Stimulated activated CD4-positive, alpha-beta T cell treated with anti-CD3 and anti-CD28 coated beads, Interleukin-4, amount 100 ng/mL, for 4 hours (primary cell): ENCODE measurements around the gene FGF2.
"Not testable (repeated sequence)": the region's sequence is repeated elsewhere in the genome, so short reads cannot be mapped to it uniquely, and the experiment has no call there.

Source experiments
- DNase-seq, 2 experiments: peaks; one replicate each; pipeline ENCODE4 v3.0.0-alpha.2; 2020

FGF2 gene

GRCh38 chr4:122851568-122851967 lies 24.9 kb downstream of the FGF2 start:
- DNase-seq: no peak

GRCh38 chr4:122854447-122855352 lies 28.1 kb downstream of the FGF2 start:
- DNase-seq: no peak

DNA sequence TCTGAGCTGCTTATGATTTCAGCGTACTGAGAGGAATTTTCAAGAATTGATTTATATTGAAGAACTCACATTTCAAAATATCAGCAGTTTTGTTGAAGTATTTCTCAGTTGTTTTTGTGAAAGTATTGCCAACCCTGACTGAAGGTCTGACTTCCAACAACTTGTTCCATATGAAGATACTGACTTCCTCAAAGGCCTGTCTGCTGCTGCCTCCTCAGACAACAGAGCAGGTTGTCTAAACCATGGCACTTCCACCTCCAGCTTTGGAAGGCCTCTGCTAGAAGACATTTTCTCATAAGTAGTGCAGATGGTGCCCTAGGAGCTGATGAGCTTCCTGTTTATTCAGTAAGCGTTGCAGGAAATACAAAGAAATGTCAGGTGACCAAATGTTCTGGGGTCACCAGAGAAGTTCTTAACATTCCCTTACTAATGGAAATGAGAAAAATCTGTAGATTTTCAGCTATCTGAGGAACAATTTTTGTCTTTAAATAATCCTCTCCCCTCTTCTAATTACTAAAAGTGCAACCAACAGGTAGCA lies 28.8 kb downstream of the FGF2 start:
- DNase-seq: no peak

DNA sequence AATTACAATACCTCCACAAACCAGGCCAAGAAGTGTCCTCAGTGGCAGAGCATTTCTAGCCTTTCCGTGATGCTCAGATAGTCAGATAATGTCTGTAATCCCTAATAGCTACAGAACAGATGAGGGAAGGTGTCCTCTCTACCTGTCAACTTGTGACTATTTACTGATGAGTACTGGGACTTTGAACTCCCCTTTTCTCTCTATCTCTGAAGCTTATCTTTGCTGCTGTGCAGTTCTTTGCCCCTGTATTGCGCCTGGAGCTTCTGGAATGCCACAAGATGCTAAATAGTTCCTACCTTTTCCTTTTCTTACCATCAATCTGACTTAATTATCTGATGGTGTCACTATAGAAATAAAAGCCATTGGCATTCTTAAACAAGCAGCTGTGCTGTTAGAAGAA lies 30.5 kb downstream of the FGF2 start:
- DNase-seq: no peak

DNA sequence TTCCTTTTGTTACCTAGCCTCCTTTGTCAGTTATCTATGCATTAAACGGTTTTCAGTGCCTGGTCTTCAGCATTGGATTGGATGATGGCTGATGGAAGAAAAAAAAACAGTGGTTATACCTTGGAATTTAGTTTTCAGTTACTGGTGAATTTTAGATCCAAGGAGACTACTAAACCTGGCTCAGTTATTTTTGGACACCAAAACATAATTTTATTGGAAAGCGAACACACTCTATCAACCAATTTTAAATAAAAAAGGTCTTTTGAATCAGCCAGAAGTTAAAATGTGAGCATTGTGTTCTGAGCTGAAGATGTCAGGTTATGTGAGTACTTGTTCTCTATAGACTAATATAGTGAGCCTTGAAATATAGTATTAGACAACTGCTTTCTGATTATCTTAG lies 32.1 kb downstream of the FGF2 start:
- DNase-seq: no peak

DNA sequence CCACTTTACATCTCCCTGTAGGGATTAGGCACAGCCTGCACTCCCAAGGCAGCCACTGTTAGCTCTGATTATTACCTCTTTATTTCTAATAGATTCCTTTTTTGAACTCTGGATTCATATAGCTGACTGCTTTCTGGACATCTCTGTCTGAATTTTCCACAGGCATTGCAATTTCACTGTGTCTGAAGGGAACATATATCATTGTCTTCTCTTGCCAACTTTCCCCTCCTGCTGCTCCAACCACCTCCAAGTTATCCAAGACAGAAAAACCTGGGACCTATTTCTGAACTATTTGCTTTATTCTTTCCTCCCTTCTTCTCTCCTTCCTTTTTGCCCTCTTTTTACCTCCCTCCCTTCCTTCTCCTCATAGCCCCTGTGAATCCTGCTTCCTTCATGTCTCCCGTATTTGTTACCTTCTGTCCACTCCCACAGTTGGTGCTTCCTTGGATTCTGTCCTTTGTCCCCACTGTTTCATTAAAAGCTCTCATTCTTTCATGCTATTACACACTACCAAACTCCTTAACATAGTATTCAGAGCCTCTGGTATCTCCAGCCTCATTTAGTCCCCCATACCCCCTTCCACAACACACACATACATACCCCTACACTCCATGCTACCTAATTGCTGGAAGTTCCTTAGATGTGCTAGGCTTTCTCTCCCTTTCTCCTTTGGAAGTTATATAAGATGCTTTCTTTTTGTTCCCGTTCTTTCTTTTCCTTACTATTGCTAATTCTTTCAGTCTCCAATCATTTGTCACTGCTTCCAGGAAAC lies 34.7 kb downstream of the FGF2 start:
- DNase-seq: no peak

DNA sequence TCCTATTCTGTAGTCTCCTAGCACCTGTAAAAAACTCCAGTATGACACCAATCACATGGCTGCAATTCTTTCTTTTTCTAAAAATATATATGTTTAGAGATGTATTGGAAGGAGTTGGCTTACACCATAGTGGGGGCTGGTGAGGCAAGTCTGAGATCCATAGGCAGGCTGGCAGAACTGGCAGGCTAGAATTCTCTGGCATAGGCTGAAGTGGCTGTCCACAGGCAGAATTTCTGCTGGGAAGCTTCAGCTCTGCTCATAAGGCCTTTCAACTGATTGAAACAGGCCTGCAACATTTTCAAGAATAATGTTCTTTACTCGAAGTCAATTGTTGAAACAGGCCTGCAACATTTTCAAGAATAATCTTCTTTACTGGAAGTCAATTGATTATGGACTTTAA lies 37.0 kb downstream of the FGF2 start:
- DNase-seq: no peak

- no peak for DNase-seq
Measured at GRCh38 chr4:122865425-122865824, 38.8 kb downstream of the FGF2 start.

GRCh38 chr4:122868235-122868634 lies 41.6 kb downstream of the FGF2 start:
- not testable (repeated sequence) for DNase-seq

- no peak for DNase-seq
Measured at GRCh38 chr4:122873146-122873545, 46.5 kb downstream of the FGF2 start.

- DNase-seq: no peak
Measured at GRCh38 chr4:122873821-122874593, 47.4 kb downstream of the FGF2 start.

GRCh38 chr4:122875949-122876348 lies 49.3 kb downstream of the FGF2 start:
- no peak for DNase-seq

DNA sequence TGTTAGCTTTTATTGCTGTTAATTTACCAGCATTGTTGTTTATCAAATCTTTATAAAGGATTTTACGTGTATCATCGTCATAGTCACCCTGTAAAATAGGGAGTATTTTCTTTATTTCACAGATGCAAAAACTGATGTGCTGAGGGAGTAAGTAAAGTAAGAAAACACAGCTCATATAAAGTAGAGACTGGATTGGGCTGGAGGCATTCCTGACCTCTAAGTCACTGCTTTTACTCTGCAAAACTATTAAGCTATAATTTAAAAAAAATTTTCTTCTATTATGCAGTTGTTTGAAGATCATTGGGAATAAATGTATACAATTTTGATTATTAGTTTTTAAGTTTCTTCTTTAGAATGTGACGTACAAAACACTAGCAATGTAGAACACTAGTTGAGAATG lies 49.8 kb downstream of the FGF2 start:
- DNase-seq: no peak

GRCh38 chr4:122879001-122879400 lies 52.4 kb downstream of the FGF2 start:
- DNase-seq: no peak

GRCh38 chr4:122882857-122883735 lies 56.5 kb downstream of the FGF2 start:
- no peak for DNase-seq

GRCh38 chr4:122884499-122884898 lies 57.9 kb downstream of the FGF2 start:
- no peak for DNase-seq

DNA sequence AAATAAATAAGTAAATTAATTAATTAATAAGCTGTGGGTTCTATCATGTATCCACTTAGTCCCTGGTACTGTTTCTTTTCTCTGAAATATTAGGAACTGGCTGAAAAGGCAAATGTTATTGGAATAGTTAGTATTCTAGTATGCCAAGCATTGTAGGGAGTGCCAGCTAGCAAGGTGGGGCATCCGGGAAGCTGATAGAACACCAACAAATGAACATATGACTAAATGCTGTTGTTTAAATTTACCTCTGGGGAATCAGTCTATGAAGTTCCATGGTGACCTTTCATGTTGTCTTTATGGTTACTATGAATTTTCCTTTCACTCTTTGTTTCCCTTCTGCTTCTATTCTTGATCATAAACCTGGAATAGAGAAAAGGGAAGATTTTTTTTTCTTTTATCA lies 63.1 kb downstream of the FGF2 start:
- no peak for DNase-seq

DNA sequence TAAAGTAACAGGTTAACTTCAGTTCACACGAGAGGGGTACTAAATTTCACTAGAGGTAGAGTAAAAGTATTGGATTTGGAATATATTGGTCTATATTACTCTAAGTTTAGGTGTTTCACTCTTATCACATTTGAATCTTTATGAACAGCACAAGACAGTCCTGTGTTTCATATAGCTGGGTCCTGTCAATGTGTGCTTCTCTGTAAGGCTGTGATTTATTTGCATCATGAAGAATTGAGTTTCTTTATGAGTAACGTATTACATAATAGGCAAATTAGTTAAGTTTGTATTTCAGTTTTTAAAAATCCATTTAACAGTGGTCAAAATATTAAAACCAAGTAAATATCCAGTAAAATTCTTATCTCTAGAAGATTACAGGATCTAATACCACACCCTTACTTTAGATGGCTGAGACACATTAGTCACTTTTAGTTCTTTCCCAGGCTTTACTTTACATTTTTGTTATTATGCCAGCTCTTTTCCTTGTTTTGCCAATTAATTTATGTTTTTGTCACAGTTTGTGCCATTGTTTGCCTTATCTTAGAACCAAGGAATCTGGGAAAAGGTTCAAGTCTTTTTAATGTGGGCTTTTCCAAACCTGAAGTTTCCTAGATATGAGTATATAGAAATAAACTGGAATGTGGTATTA lies 63.6 kb downstream of the FGF2 start:
- no peak for DNase-seq

DNA sequence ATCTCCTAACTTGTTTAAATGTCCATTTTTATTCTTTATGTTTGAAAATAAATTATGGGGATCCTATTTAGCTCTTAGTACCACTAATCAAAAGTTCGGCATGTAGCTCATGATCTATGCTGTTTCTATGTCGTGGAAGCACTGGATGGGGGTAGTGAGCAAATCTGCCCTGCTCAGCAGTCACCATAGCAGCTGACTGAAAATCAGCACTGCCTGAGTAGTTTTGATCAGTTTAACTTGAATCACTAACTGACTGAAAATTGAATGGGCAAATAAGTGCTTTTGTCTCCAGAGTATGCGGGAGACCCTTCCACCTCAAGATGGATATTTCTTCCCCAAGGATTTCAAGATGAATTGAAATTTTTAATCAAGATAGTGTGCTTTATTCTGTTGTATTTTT lies 68.2 kb downstream of the FGF2 start:
- no peak for DNase-seq

DNA sequence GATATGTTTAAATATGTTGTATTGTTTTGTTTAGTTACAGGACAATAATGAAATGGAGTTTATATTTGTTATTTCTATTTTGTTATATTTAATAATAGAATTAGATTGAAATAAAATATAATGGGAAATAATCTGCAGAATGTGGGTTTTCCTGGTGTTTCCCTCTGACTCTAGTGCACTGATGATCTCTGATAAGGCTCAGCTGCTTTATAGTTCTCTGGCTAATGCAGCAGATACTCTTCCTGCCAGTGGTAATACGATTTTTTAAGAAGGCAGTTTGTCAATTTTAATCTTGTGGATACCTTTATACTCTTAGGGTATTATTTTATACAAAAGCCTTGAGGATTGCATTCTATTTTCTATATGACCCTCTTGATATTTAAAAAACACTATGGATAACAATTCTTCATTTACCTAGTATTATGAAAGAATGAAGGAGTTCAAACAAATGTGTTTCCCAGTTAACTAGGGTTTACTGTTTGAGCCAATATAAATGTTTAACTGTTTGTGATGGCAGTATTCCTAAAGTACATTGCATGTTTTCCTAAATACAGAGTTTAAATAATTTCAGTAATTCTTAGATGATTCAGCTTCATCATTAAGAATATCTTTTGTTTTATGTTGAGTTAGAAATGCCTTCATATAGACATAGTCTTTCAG lies 68.8 kb downstream of the FGF2 start:
- DNase-seq: no peak

- no peak for DNase-seq
Measured at GRCh38 chr4:122896270-122896669, 69.6 kb downstream of the FGF2 start.
